H1 (cell line): ENCODE measurements around the gene PPIG. TPM values are rescaled to one million over a fixed set of nuclear protein-coding genes. Genes with fewer than 3 reads are reported as not detected.

ENCODE experiments used
- CTCF ChIA-PET: fragments of 300-600 bp; sonication (Branson Sonifier 250); formaldehyde crosslinking; loops from one replicate; lab custom pipeline; 2021; ENCODE audit not compliant: partially characterized antibody; lab: Charles Lee
- POLR2A ChIA-PET: fragments of 300-600 bp; sonication (Branson Sonifier 250); formaldehyde crosslinking; loops from one replicate; lab custom pipeline; 2021; ENCODE audit warnings: inconsistent platforms; ENCODE audit not compliant: partially characterized antibody; lab: Charles Lee
- DNase-seq, 2 experiments: peaks; one replicate each; pipeline versions ENCODE4 v3.0.0 to v3.0.0-alpha.2; 2010 to 2022; ENCODE audit warnings: low spot score in 2 of 2, low read depth in 1 of 2, mixed read lengths in 1 of 2
- FAIRE-seq: peaks from 2 replicates; lab custom pipeline; 2011; peaks lifted over from hg19 to GRCh38; lab: Jason Lieb, UNC
- H2AFZ ChIP-seq: 2 replicates; pipeline ENCODE4 v1.8.1; 2012; ENCODE audit warnings: low read length, inconsistent platforms
- H2AK5ac ChIP-seq: 2 replicates; pipeline ENCODE4 v1.6.1; 2013; ENCODE audit warnings: low read depth, low read length
- H2BK120ac ChIP-seq: replicated peaks from 2 replicates; pipeline ENCODE3; 2013; ENCODE audit warnings: low read depth, low read length, inconsistent platforms
- H2BK12ac ChIP-seq: 2 replicates; pipeline ENCODE4 v1.6.1; 2013; ENCODE audit warnings: low read depth, low read length
- H2BK15ac ChIP-seq: 2 replicates; pipeline ENCODE4 v1.6.1; 2013; ENCODE audit warnings: low read length
- H2BK20ac ChIP-seq: 2 replicates; pipeline ENCODE4 v1.6.1; 2013; ENCODE audit warnings: low read length
- H2BK5ac ChIP-seq: 2 replicates; pipeline ENCODE4 v1.6.1; 2013; ENCODE audit warnings: low read depth, low read length
- H3K14ac ChIP-seq: 2 replicates; pipeline ENCODE4 v1.6.1; 2013; ENCODE audit warnings: inconsistent platforms; ENCODE audit not compliant: insufficient read length
- H3K18ac ChIP-seq: 2 replicates; pipeline ENCODE4 v1.6.1; 2013; ENCODE audit warnings: low read length; ENCODE audit errors: extremely low read depth
- H3K23ac ChIP-seq: 2 replicates; pipeline ENCODE4 v1.6.1; 2013; ENCODE audit warnings: inconsistent platforms; ENCODE audit not compliant: insufficient read length
- H3K23me2 ChIP-seq: 2 replicates; pipeline ENCODE4 v1.6.1; 2013; ENCODE audit warnings: low read depth, low read length
- H3K27ac ChIP-seq: 2 replicates; pipeline ENCODE4 v1.6.1; 2011; ENCODE audit warnings: low read depth, low read length, inconsistent platforms
- H3K27me3 ChIP-seq, 4 experiments: replicated peaks in 1 of 4; 1 replicate in 1 of 4; 2 replicates in 3 of 4; pipeline versions ENCODE4 v1.6.1 to v1.8.1; 2011 to 2013; ENCODE audit warnings: low read length in 3 of 4, mild to moderate bottlenecking in 3 of 4, inconsistent platforms in 2 of 4, mixed read lengths in 2 of 4, moderate library complexity in 1 of 4; ENCODE audit not compliant: control insufficient read depth in 3 of 4, insufficient read depth in 3 of 4; ENCODE audit errors: extremely low read depth in 1 of 4
- H3K36me3 ChIP-seq, 4 experiments: 2 replicates each; pipeline versions ENCODE4 v1.6.1 to v1.8.1; 2011 to 2013; ENCODE audit warnings: mild to moderate bottlenecking in 4 of 4, low read length in 3 of 4, moderate library complexity in 2 of 4, control low read depth in 1 of 4, inconsistent platforms in 1 of 4; ENCODE audit not compliant: insufficient read depth in 4 of 4, control insufficient read depth in 2 of 4
- H3K4ac ChIP-seq: replicated peaks from 2 replicates; pipeline ENCODE3; 2013; ENCODE audit warnings: low read length, low read depth, mixed read lengths, inconsistent platforms; ENCODE audit not compliant: insufficient read length
- H3K4me1 ChIP-seq, 4 experiments: replicated peaks in 1 of 4; 1 replicate in 1 of 4; 2 replicates in 3 of 4; pipeline versions ENCODE4 v1.6.1 to v1.8.1; 2011 to 2013; ENCODE audit warnings: low read length in 3 of 4, inconsistent platforms in 2 of 4, mixed read lengths in 1 of 4; ENCODE audit not compliant: insufficient read depth in 4 of 4, control insufficient read depth in 3 of 4
- H3K4me2 ChIP-seq, 2 experiments: 2 replicates each; pipeline versions ENCODE4 v1.6.1 to v1.8.1; 2011 to 2013; ENCODE audit warnings: low read depth in 2 of 2, low read length in 2 of 2, control low read depth in 1 of 2, inconsistent platforms in 1 of 2, mild to moderate bottlenecking in 1 of 2; ENCODE audit not compliant: insufficient read depth in 1 of 2
- H3K4me3 ChIP-seq, 4 experiments: fragments of 200-600, 300-600 bp in 1 of 4; sonication (generic), shearing (Covaris generic), sonication (Bioruptor Twin) in 1 of 4; 2 replicates each; pipeline versions ENCODE4 v1.5.1 to v1.8.1; 2011 to 2016; ENCODE audit warnings: low read length in 4 of 4, low read depth in 3 of 4, control low read depth in 2 of 4, inconsistent platforms in 2 of 4, mild to moderate bottlenecking in 2 of 4, mixed read lengths in 1 of 4, moderate library complexity in 1 of 4; ENCODE audit not compliant: insufficient read depth in 2 of 4; ENCODE audit errors: extremely low read depth in 1 of 4
- H3K56ac ChIP-seq: replicated peaks from 2 replicates; pipeline ENCODE3; 2013; ENCODE audit warnings: low read depth, mild to moderate bottlenecking, mixed read lengths, low read length, inconsistent platforms; ENCODE audit not compliant: insufficient read length
- H3K79me1 ChIP-seq: 2 replicates; pipeline ENCODE4 v1.6.1; 2013; ENCODE audit warnings: low read depth, low read length, control low read depth
- H3K79me2 ChIP-seq, 2 experiments: 2 replicates each; pipeline versions ENCODE4 v1.6.1 to v1.8.1; 2012 to 2013; ENCODE audit warnings: low read length in 2 of 2, mild to moderate bottlenecking in 2 of 2, inconsistent platforms in 1 of 2; ENCODE audit not compliant: insufficient read depth in 2 of 2, control insufficient read depth in 1 of 2
- H3K9ac ChIP-seq, 4 experiments: replicated peaks in 1 of 4; 1 replicate in 1 of 4; 2 replicates in 3 of 4; pipeline versions ENCODE4 v1.6.1 to v1.8.1; 2011 to 2013; ENCODE audit warnings: low read depth in 3 of 4, low read length in 3 of 4, control low read depth in 2 of 4, mild to moderate bottlenecking in 2 of 4, moderate library complexity in 2 of 4, inconsistent platforms in 1 of 4; ENCODE audit errors: extremely low read depth in 1 of 4
- H3K9me3 ChIP-seq, 2 experiments: 2 replicates each; pipeline versions ENCODE4 v1.6.1 to v1.8.1; 2012 to 2013; ENCODE audit warnings: mild to moderate bottlenecking in 2 of 2, moderate library complexity in 2 of 2, control low read depth in 1 of 2, inconsistent platforms in 1 of 2, low read depth in 1 of 2, low read length in 1 of 2, mixed read lengths in 1 of 2; ENCODE audit not compliant: insufficient read depth in 2 of 2
- H4K20me1 ChIP-seq, 2 experiments: replicated peaks in 1 of 2; 2 replicates each; pipeline versions ENCODE3 to v1.8.1; 2011 to 2013; ENCODE audit warnings: inconsistent platforms in 2 of 2, low read length in 2 of 2, mild to moderate bottlenecking in 1 of 2; ENCODE audit not compliant: insufficient read depth in 2 of 2, control insufficient read depth in 1 of 2
- H4K5ac ChIP-seq: 2 replicates; pipeline ENCODE4 v1.6.1; 2013; ENCODE audit warnings: low read length, low read depth, mixed read lengths, inconsistent platforms; ENCODE audit not compliant: insufficient read length
- H4K8ac ChIP-seq: 2 replicates; pipeline ENCODE4 v1.8.0; 2013; ENCODE audit warnings: mild to moderate bottlenecking, moderate library complexity, low read length, inconsistent platforms; ENCODE audit not compliant: insufficient read depth; ENCODE audit errors: extremely low read depth
- H4K91ac ChIP-seq: replicated peaks from 2 replicates; pipeline ENCODE3; 2013; ENCODE audit warnings: low read length, mixed read lengths, inconsistent platforms; ENCODE audit not compliant: insufficient read length
- BACH1 ChIP-seq: IDR thresholded peaks from 2 replicates; pipeline ENCODE4 v1.6.1; 2012; ENCODE audit warnings: low read length, improper control_type of control experiment
- CBX8 ChIP-seq: fragments of 300-800, 300-1000 bp; sonication (generic); IDR thresholded peaks from 2 replicates; pipeline ENCODE4 v1.7.1; 2016; ENCODE audit warnings: low read depth, low read length, borderline replicate concordance
- EGR1 ChIP-seq: IDR thresholded peaks from 2 replicates; pipeline ENCODE4 v1.6.1; 2011; ENCODE audit warnings: low read depth, low read length, borderline replicate concordance
- KDM5A ChIP-seq: fragments of 200-600 bp; IDR thresholded peaks from 2 replicates; pipeline ENCODE4 v1.7.1; 2012; ENCODE audit warnings: mild to moderate bottlenecking, low read length, inconsistent platforms, mixed read lengths
- SIN3A ChIP-seq, 2 experiments: IDR thresholded peaks in 1 of 2; conservative IDR thresholded peaks in 1 of 2; 2 replicates each; pipeline ENCODE4 v1.6.1; 2011 to 2012; ENCODE audit warnings: low read length in 2 of 2, improper control_type of control experiment in 1 of 2, low read depth in 1 of 2, mild to moderate bottlenecking in 1 of 2
- TAF1 ChIP-seq: IDR thresholded peaks from 2 replicates; pipeline ENCODE4 v1.6.1; 2011; ENCODE audit warnings: mild to moderate bottlenecking, low read depth, low read length
- WGBS, 2 experiments: shearing (Covaris generic) in 1 of 2; methylation state at CpG; one replicate each; pipeline versions ENCODE4 v1.1.6 to v1.1.7; 2013 to 2015; ENCODE audit warnings: low lambda C conversion rate in 2 of 2, mixed read lengths in 2 of 2, inconsistent platforms in 1 of 2, low coverage in 1 of 2, missing lambda C conversion rate in 1 of 2; ENCODE audit not compliant: insufficient replicate concordance in 2 of 2, insufficient coverage in 1 of 2, insufficient read length in 1 of 2; ENCODE audit errors: extremely low coverage in 1 of 2, missing lambda C conversion rate in 1 of 2; 5-methylcytosine and 5-hydroxymethylcytosine counted together
- polyA plus RNA-seq, 7 experiments: library from polyadenylated mRNA; depleted of rRNA in 3 of 7; stranded (reverse) in 5 of 7; unstranded in 2 of 7; fragments of >200 nt in 5 of 7; fragments of 200-250 nt in 2 of 7; gene quantifications; 1 replicate in 5 of 7; 2 replicates in 1 of 7; 4 replicates in 1 of 7; pipeline versions ENCODE4 v1.2.1 to v1.2.3, GENCODE V29; 2011 to 2013; ENCODE audit warnings: missing spikeins in 2 of 7, mixed read lengths in 2 of 7
- total RNA-seq: library from RNA; stranded (reverse); fragmentation: NEBNext Ultra II Directional; extraction: Animal tissue kit (Norgen Biotek cat#: 25700); gene quantifications from 2 replicates; pipeline ENCODE4 v1.2.1, GENCODE V29; 2021

PPIG gene
- total and polyA plus RNA-seq, 2 of the 8 experiments (the other 6 are each of a cell fraction or from before 2014, with no cell fraction given): 14.7 to 71.0 TPM

DNA sequence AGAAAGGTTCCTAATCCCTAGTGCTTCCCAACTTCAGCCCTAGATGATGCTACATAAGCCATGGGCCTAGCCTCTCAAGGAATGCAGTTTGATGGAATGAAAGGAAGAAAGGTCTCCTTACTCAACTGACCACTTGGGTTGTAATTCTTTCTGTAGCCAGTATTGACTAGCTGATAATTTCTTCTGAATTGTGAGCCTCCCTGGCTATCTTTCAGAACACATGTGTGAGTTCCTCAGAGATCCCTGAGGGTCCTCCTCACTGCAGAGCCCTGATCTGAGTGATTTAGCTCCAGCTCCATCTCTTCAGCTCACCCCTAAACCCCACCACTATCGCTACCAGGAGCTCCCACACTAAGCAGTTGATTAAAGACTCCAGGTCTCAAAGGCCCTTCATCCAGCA lies 78.6 kb downstream of the PPIG start:
- Histone ChIP-seq H3K9ac (no peak overlapping the region), H3K79me2 (no peaks in the 10 kb centered on the region), H3K27ac (no peak overlapping the region), H2BK5ac (no peak overlapping the region), H2BK120ac (no peak overlapping the region), H3K9me3 (no peaks in the 10 kb centered on the region), H4K8ac (no peak overlapping the region), H2BK20ac (no peak overlapping the region), H4K20me1 (no peaks in the 10 kb centered on the region), H3K23me2 (no peaks in the 10 kb centered on the region), H4K91ac (no peak overlapping the region), H3K14ac (no peak overlapping the region), H2AK5ac (no peak overlapping the region), H3K27me3 (no peaks in the 10 kb centered on the region), H3K4me1 (no peaks in the 10 kb centered on the region), H3K18ac (no peak overlapping the region), H3K4me3 (no peak overlapping the region), H3K4me2 (no peak overlapping the region), H3K4ac (no peak overlapping the region), H2BK15ac (no peak overlapping the region), H4K5ac (no peak overlapping the region), H2AFZ (no peak overlapping the region), H3K56ac (no peak overlapping the region), H3K23ac (no peak overlapping the region), H2BK12ac (no peak overlapping the region), H3K36me3 (no peaks in the 10 kb centered on the region), H3K79me1 (no peaks in the 10 kb centered on the region)
- FAIRE-seq: no peak
- 94% methylated on average over 1 of the region's 1 CpG; no CpG with 5 or more reads in 1 of the 2 experiments for WGBS, 2 experiments
- ChIA-PET POLR2A (interaction anchor here (0.6 kb wide), 1 partner anchor 81 kb away, joined by 4 read pairs; no protein-coding TSS in a partner anchor), CTCF (interaction anchor here (0.8 kb wide), 1 partner anchor 9 kb away, joined by 3 read pairs; no protein-coding TSS in a partner anchor)
- TF ChIP-seq SIN3A (conservative IDR thresholded peaks at IDR 0.05 in 1 of 2, IDR thresholded peaks at IDR 0.05 in 1 of 2; ENCODE audit: low read depth in 1 of 2, low read length in 2 of 2): no peak
- TF ChIP-seq CBX8: no peak
- TF ChIP-seq BACH1: no peak
- TF ChIP-seq KDM5A: no peak
- no peak for TF ChIP-seq EGR1
- TF ChIP-seq TAF1: no peak
- no peak for DNase-seq
